Activated CD8-positive, alpha-beta T cell treated with anti-CD3 and anti-CD28 coated beads for 36 hours (primary cell): ENCODE data around the gene ACVRL1. TPM values are rescaled to one million over a fixed set of nuclear protein-coding genes. Genes with fewer than 3 reads are reported as not detected.

Experiments used
- ATAC-seq: fragments of 200-7000 bp; cut with Tn5 transposase; one replicate; pipeline ENCODE4 v1.10.0; 2021; ENCODE audit warnings: mild to moderate bottlenecking, moderate library complexity
- CTCF ChIA-PET: fragments of 350-600 bp; sonication (Branson Sonifier 250); formaldehyde crosslinking; loops from one replicate; lab custom pipeline; 2021; ENCODE audit warnings: antibody characterized with exemption; lab: Charles Lee
- POLR2A ChIA-PET: fragments of 350-600 bp; sonication (Branson Sonifier 250); formaldehyde crosslinking; loops from one replicate; lab custom pipeline; 2021; ENCODE audit warnings: antibody characterized with exemption; lab: Charles Lee
- DNase-seq: peaks from one replicate; pipeline ENCODE4 v3.0.0-alpha.2; 2020
- H3K27ac Mint-ChIP-seq: one replicate; pipeline ENCODE4 v1.8.0; 2021; ENCODE audit warnings: mild to moderate bottlenecking, mixed read lengths
- H3K27me3 Mint-ChIP-seq: one replicate; pipeline ENCODE4 v1.8.0; 2021; ENCODE audit warnings: mixed read lengths
- H3K36me3 Mint-ChIP-seq: one replicate; pipeline ENCODE4 v1.8.0; 2021; ENCODE audit warnings: low read depth, mixed read lengths
- H3K4me1 Mint-ChIP-seq: one replicate; pipeline ENCODE4 v1.8.0; 2021; ENCODE audit warnings: low read depth, mixed read lengths
- H3K4me3 Mint-ChIP-seq: one replicate; pipeline ENCODE4 v1.8.0; 2021; ENCODE audit warnings: mild to moderate bottlenecking, moderate library complexity, mixed read lengths
- H3K9me3 Mint-ChIP-seq: one replicate; pipeline ENCODE4 v1.8.0; 2021; ENCODE audit warnings: mixed read lengths
- CTCF ChIP-seq: fragments of 200-600 bp; IDR thresholded peaks from one replicate; pipeline ENCODE4 v1.8.0; 2022; ENCODE audit warnings: antibody characterized with exemption, mild to moderate bottlenecking
- intact Hi-C: fragments of 100-400 bp; cut with micrococcal nuclease; formaldehyde crosslinking; loops from one replicate; pipeline ENCODE4 v1.10.0; 2022
- total RNA-seq, 2 experiments: library from RNA; stranded (reverse); gene quantifications; one replicate each; pipeline ENCODE4 v1.2.3, GENCODE V29; 2021

The ACVRL1 gene
- total RNA-seq, 2 experiments from 2014 or later = not detected

DNA sequence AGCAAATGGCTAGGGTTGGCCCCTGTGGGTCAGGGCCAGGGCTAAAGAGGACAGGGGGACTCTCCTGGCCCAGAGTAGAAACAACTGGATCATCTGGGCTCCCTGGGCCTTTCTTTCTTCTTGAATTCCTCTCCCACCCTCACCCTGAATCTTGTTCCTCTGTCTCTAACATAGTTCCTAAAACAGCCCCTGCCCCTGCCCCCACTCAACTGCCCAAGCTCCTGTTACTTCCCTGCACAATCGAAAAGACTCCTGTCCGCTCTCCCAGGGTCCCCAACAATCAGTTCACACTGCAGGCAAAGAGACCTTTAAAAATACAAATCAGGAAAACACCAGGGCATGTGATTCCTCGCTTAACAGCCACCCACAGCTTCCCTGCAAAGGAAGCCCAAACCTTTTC lies 37.4 kb upstream of the ACVRL1 start:
- DNase-seq = no peak
- ChIA-PET POLR2A (interaction anchor here (0.6 kb wide), 1 partner anchor 15 kb away, joined by 3 read pairs; no protein-coding TSS in a partner anchor), CTCF (interaction anchor here (1.5 to 1.9 kb wide), 2 partner anchors 49 to 449 kb away, joined by 5 read pairs; no protein-coding TSS in a partner anchor)
- peaks cover 17% of the 10 kb centered on the region for H3K4me1 Mint-ChIP-seq
- H3K36me3 Mint-ChIP-seq = no peaks in the 10 kb centered on the region
- intact Hi-C loops = no loop called here
- ATAC-seq = no peak
- TF ChIP-seq CTCF = no peak
- H3K27ac Mint-ChIP-seq = no peak overlapping the region
- no peaks in the 10 kb centered on the region for H3K9me3 Mint-ChIP-seq
- peaks cover 38% of the 10 kb centered on the region for H3K27me3 Mint-ChIP-seq
- no peak overlapping the region for H3K4me3 Mint-ChIP-seq

GRCh38 chr12:51870504-51870903 lies 36.8 kb upstream of the ACVRL1 start:
- ChIA-PET CTCF (interaction anchor here (0.8 to 1.9 kb wide), 2 partner anchors 40 to 49 kb away, joined by 3 to 5 read pairs; no protein-coding TSS in a partner anchor), POLR2A (no interaction called here)
- Mint-ChIP-seq H3K27me3 (peaks cover 33% of the 10 kb centered on the region), H3K27ac (no peak overlapping the region), H3K36me3 (no peaks in the 10 kb centered on the region), H3K4me1 (peaks cover 17% of the 10 kb centered on the region), H3K4me3 (no peak overlapping the region), H3K9me3 (no peaks in the 10 kb centered on the region)
- no peak for TF ChIP-seq CTCF
- DNase-seq (no peak), ATAC-seq (no peak)
- intact Hi-C loops = no loop called here

DNA sequence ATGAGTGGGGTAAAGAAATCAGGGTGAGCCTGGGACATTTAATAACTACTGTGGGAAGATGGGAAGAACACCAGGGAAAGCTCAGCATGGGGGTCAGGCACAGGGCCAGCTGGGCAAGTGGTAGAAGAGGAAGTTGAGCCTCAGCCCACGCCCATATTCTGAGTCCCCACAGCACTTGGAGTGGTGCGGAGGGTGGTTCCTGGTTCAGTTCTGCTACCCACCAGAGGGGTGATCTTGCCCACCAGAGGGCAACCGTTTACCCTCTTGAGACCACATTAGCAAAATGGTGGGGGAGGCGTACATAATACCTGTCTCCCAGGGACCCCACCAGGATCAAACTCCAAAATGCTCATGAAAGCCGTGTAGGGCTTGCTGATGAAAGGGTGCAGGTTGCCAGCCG lies 36.2 kb upstream of the ACVRL1 start:
- Mint-ChIP-seq H3K9me3 (no peaks in the 10 kb centered on the region), H3K4me1 (peaks cover 17% of the 10 kb centered on the region), H3K36me3 (no peaks in the 10 kb centered on the region), H3K27me3 (peaks cover 30% of the 10 kb centered on the region), H3K27ac (no peak overlapping the region), H3K4me3 (no peak overlapping the region)
- no peak for TF ChIP-seq CTCF
- ChIA-PET POLR2A (no interaction called here), CTCF (interaction anchor here (0.6 to 1.9 kb wide), 5 partner anchors 15 to 154 kb away, joined by 3 to 5 read pairs (median 3); no protein-coding TSS in a partner anchor)
- ATAC-seq = no peak
- DNase-seq = no peak
- intact Hi-C loops = no loop called here

- DNase-seq = no peak
- POLR2A ChIA-PET = interaction anchor here (0.7 kb wide), 1 partner anchor 41 kb away, joined by 3 read pairs; no protein-coding TSS in a partner anchor
- no peaks in the 10 kb centered on the region for H3K9me3 Mint-ChIP-seq
- H3K4me3 Mint-ChIP-seq = no peak overlapping the region
- CTCF ChIA-PET = interaction anchor here (0.6 to 1.6 kb wide), 4 partner anchors 14 to 153 kb away, joined by 3 read pairs; no protein-coding TSS in a partner anchor
- H3K36me3 Mint-ChIP-seq = no peaks in the 10 kb centered on the region
- H3K4me1 Mint-ChIP-seq = peaks cover 17% of the 10 kb centered on the region
- H3K27me3 Mint-ChIP-seq = peaks cover 30% of the 10 kb centered on the region
- no peak overlapping the region for H3K27ac Mint-ChIP-seq
- ATAC-seq = no peak
- intact Hi-C loops = no loop called here
- no peak for TF ChIP-seq CTCF
Observed at GRCh38 chr12:51871918-51872688, 35.2 kb upstream of the ACVRL1 start.

GRCh38 chr12:51872689-51872981 lies 34.7 kb upstream of the ACVRL1 start:
- ATAC-seq = no peak
- TF ChIP-seq CTCF = no peak
- intact Hi-C loops = no loop called here
- no peak for DNase-seq
- no peaks in the 10 kb centered on the region for H3K9me3 Mint-ChIP-seq
- peaks cover 17% of the 10 kb centered on the region for H3K4me1 Mint-ChIP-seq
- peaks cover 25% of the 10 kb centered on the region for H3K27me3 Mint-ChIP-seq
- H3K27ac Mint-ChIP-seq = no peak overlapping the region
- POLR2A ChIA-PET = no interaction called here
- CTCF ChIA-PET = interaction anchor here (1.6 to 1.9 kb wide), 2 partner anchors 52 to 153 kb away, joined by 3 to 4 read pairs; no protein-coding TSS in a partner anchor
- H3K4me3 Mint-ChIP-seq = no peak overlapping the region
- no peaks in the 10 kb centered on the region for H3K36me3 Mint-ChIP-seq
